H1 (cell line): ENCODE results near the gene RALGAPB. TPM values are rescaled to one million over a fixed set of nuclear protein-coding genes. Genes with fewer than 3 reads are reported as not detected.

Experiments
- CTCF ChIA-PET: fragments of 300-600 bp; sonication (Branson Sonifier 250); formaldehyde crosslinking; loops from one replicate; lab custom pipeline; 2021; ENCODE audit not compliant: partially characterized antibody; lab: Charles Lee
- POLR2A ChIA-PET: fragments of 300-600 bp; sonication (Branson Sonifier 250); formaldehyde crosslinking; loops from one replicate; lab custom pipeline; 2021; ENCODE audit warnings: inconsistent platforms; ENCODE audit not compliant: partially characterized antibody; lab: Charles Lee
- DNase-seq, 2 experiments: peaks; one replicate each; pipeline versions ENCODE4 v3.0.0 to v3.0.0-alpha.2; 2010 to 2022; ENCODE audit warnings: low spot score in 2 of 2, low read depth in 1 of 2, mixed read lengths in 1 of 2
- FAIRE-seq: peaks from 2 replicates; lab custom pipeline; 2011; peaks lifted over from hg19 to GRCh38; lab: Jason Lieb, UNC
- H2AFZ ChIP-seq: 2 replicates; pipeline ENCODE4 v1.8.1; 2012; ENCODE audit warnings: low read length, inconsistent platforms
- H2AK5ac ChIP-seq: 2 replicates; pipeline ENCODE4 v1.6.1; 2013; ENCODE audit warnings: low read depth, low read length
- H2BK120ac ChIP-seq: replicated peaks from 2 replicates; pipeline ENCODE3; 2013; ENCODE audit warnings: low read depth, low read length, inconsistent platforms
- H2BK12ac ChIP-seq: 2 replicates; pipeline ENCODE4 v1.6.1; 2013; ENCODE audit warnings: low read depth, low read length
- H2BK15ac ChIP-seq: 2 replicates; pipeline ENCODE4 v1.6.1; 2013; ENCODE audit warnings: low read length
- H2BK20ac ChIP-seq: 2 replicates; pipeline ENCODE4 v1.6.1; 2013; ENCODE audit warnings: low read length
- H2BK5ac ChIP-seq: 2 replicates; pipeline ENCODE4 v1.6.1; 2013; ENCODE audit warnings: low read depth, low read length
- H3K14ac ChIP-seq: 2 replicates; pipeline ENCODE4 v1.6.1; 2013; ENCODE audit warnings: inconsistent platforms; ENCODE audit not compliant: insufficient read length
- H3K18ac ChIP-seq: 2 replicates; pipeline ENCODE4 v1.6.1; 2013; ENCODE audit warnings: low read length; ENCODE audit errors: extremely low read depth
- H3K23ac ChIP-seq: 2 replicates; pipeline ENCODE4 v1.6.1; 2013; ENCODE audit warnings: inconsistent platforms; ENCODE audit not compliant: insufficient read length
- H3K23me2 ChIP-seq: 2 replicates; pipeline ENCODE4 v1.6.1; 2013; ENCODE audit warnings: low read depth, low read length
- H3K27ac ChIP-seq: 2 replicates; pipeline ENCODE4 v1.6.1; 2011; ENCODE audit warnings: low read depth, low read length, inconsistent platforms
- H3K27me3 ChIP-seq, 4 experiments: replicated peaks in 1 of 4; 1 replicate in 1 of 4; 2 replicates in 3 of 4; pipeline versions ENCODE4 v1.6.1 to v1.8.1; 2011 to 2013; ENCODE audit warnings: low read length in 3 of 4, mild to moderate bottlenecking in 3 of 4, inconsistent platforms in 2 of 4, mixed read lengths in 2 of 4, moderate library complexity in 1 of 4; ENCODE audit not compliant: control insufficient read depth in 3 of 4, insufficient read depth in 3 of 4; ENCODE audit errors: extremely low read depth in 1 of 4
- H3K36me3 ChIP-seq, 4 experiments: 2 replicates each; pipeline versions ENCODE4 v1.6.1 to v1.8.1; 2011 to 2013; ENCODE audit warnings: mild to moderate bottlenecking in 4 of 4, low read length in 3 of 4, moderate library complexity in 2 of 4, control low read depth in 1 of 4, inconsistent platforms in 1 of 4; ENCODE audit not compliant: insufficient read depth in 4 of 4, control insufficient read depth in 2 of 4
- H3K4ac ChIP-seq: replicated peaks from 2 replicates; pipeline ENCODE3; 2013; ENCODE audit warnings: low read length, low read depth, mixed read lengths, inconsistent platforms; ENCODE audit not compliant: insufficient read length
- H3K4me1 ChIP-seq, 4 experiments: replicated peaks in 1 of 4; 1 replicate in 1 of 4; 2 replicates in 3 of 4; pipeline versions ENCODE4 v1.6.1 to v1.8.1; 2011 to 2013; ENCODE audit warnings: low read length in 3 of 4, inconsistent platforms in 2 of 4, mixed read lengths in 1 of 4; ENCODE audit not compliant: insufficient read depth in 4 of 4, control insufficient read depth in 3 of 4
- H3K4me2 ChIP-seq, 2 experiments: 2 replicates each; pipeline versions ENCODE4 v1.6.1 to v1.8.1; 2011 to 2013; ENCODE audit warnings: low read depth in 2 of 2, low read length in 2 of 2, control low read depth in 1 of 2, inconsistent platforms in 1 of 2, mild to moderate bottlenecking in 1 of 2; ENCODE audit not compliant: insufficient read depth in 1 of 2
- H3K4me3 ChIP-seq, 4 experiments: fragments of 200-600, 300-600 bp in 1 of 4; sonication (generic), shearing (Covaris generic), sonication (Bioruptor Twin) in 1 of 4; 2 replicates each; pipeline versions ENCODE4 v1.5.1 to v1.8.1; 2011 to 2016; ENCODE audit warnings: low read length in 4 of 4, low read depth in 3 of 4, control low read depth in 2 of 4, inconsistent platforms in 2 of 4, mild to moderate bottlenecking in 2 of 4, mixed read lengths in 1 of 4, moderate library complexity in 1 of 4; ENCODE audit not compliant: insufficient read depth in 2 of 4; ENCODE audit errors: extremely low read depth in 1 of 4
- H3K56ac ChIP-seq: replicated peaks from 2 replicates; pipeline ENCODE3; 2013; ENCODE audit warnings: low read depth, mild to moderate bottlenecking, mixed read lengths, low read length, inconsistent platforms; ENCODE audit not compliant: insufficient read length
- H3K79me1 ChIP-seq: 2 replicates; pipeline ENCODE4 v1.6.1; 2013; ENCODE audit warnings: low read depth, low read length, control low read depth
- H3K79me2 ChIP-seq, 2 experiments: 2 replicates each; pipeline versions ENCODE4 v1.6.1 to v1.8.1; 2012 to 2013; ENCODE audit warnings: low read length in 2 of 2, mild to moderate bottlenecking in 2 of 2, inconsistent platforms in 1 of 2; ENCODE audit not compliant: insufficient read depth in 2 of 2, control insufficient read depth in 1 of 2
- H3K9ac ChIP-seq, 4 experiments: replicated peaks in 1 of 4; 1 replicate in 1 of 4; 2 replicates in 3 of 4; pipeline versions ENCODE4 v1.6.1 to v1.8.1; 2011 to 2013; ENCODE audit warnings: low read depth in 3 of 4, low read length in 3 of 4, control low read depth in 2 of 4, mild to moderate bottlenecking in 2 of 4, moderate library complexity in 2 of 4, inconsistent platforms in 1 of 4; ENCODE audit errors: extremely low read depth in 1 of 4
- H3K9me3 ChIP-seq, 2 experiments: 2 replicates each; pipeline versions ENCODE4 v1.6.1 to v1.8.1; 2012 to 2013; ENCODE audit warnings: mild to moderate bottlenecking in 2 of 2, moderate library complexity in 2 of 2, control low read depth in 1 of 2, inconsistent platforms in 1 of 2, low read depth in 1 of 2, low read length in 1 of 2, mixed read lengths in 1 of 2; ENCODE audit not compliant: insufficient read depth in 2 of 2
- H4K20me1 ChIP-seq, 2 experiments: replicated peaks in 1 of 2; 2 replicates each; pipeline versions ENCODE3 to v1.8.1; 2011 to 2013; ENCODE audit warnings: inconsistent platforms in 2 of 2, low read length in 2 of 2, mild to moderate bottlenecking in 1 of 2; ENCODE audit not compliant: insufficient read depth in 2 of 2, control insufficient read depth in 1 of 2
- H4K5ac ChIP-seq: 2 replicates; pipeline ENCODE4 v1.6.1; 2013; ENCODE audit warnings: low read length, low read depth, mixed read lengths, inconsistent platforms; ENCODE audit not compliant: insufficient read length
- H4K8ac ChIP-seq: 2 replicates; pipeline ENCODE4 v1.8.0; 2013; ENCODE audit warnings: mild to moderate bottlenecking, moderate library complexity, low read length, inconsistent platforms; ENCODE audit not compliant: insufficient read depth; ENCODE audit errors: extremely low read depth
- H4K91ac ChIP-seq: replicated peaks from 2 replicates; pipeline ENCODE3; 2013; ENCODE audit warnings: low read length, mixed read lengths, inconsistent platforms; ENCODE audit not compliant: insufficient read length
- HDAC6 ChIP-seq: IDR thresholded peaks from one replicate; pipeline ENCODE4 v1.7.1; 2012; ENCODE audit warnings: low read depth, mild to moderate bottlenecking, inconsistent platforms, low read length, moderate library complexity
- RFX5 ChIP-seq: IDR thresholded peaks from 2 replicates; pipeline ENCODE4 v1.6.1; 2011; ENCODE audit warnings: low read depth, low read length, improper control_type of control experiment, borderline replicate concordance
- SRF ChIP-seq: IDR thresholded peaks from 2 replicates; pipeline ENCODE4 v1.6.1; 2011; ENCODE audit warnings: mild to moderate bottlenecking, low read depth, low read length, moderate library complexity
- WGBS, 2 experiments: shearing (Covaris generic) in 1 of 2; methylation state at CpG; one replicate each; pipeline versions ENCODE4 v1.1.6 to v1.1.7; 2013 to 2015; ENCODE audit warnings: low lambda C conversion rate in 2 of 2, mixed read lengths in 2 of 2, inconsistent platforms in 1 of 2, low coverage in 1 of 2, missing lambda C conversion rate in 1 of 2; ENCODE audit not compliant: insufficient replicate concordance in 2 of 2, insufficient coverage in 1 of 2, insufficient read length in 1 of 2; ENCODE audit errors: extremely low coverage in 1 of 2, missing lambda C conversion rate in 1 of 2; 5-methylcytosine and 5-hydroxymethylcytosine counted together
- polyA plus RNA-seq, 7 experiments: library from polyadenylated mRNA; depleted of rRNA in 3 of 7; stranded (reverse) in 5 of 7; unstranded in 2 of 7; fragments of >200 nt in 5 of 7; fragments of 200-250 nt in 2 of 7; gene quantifications; 1 replicate in 5 of 7; 2 replicates in 1 of 7; 4 replicates in 1 of 7; pipeline versions ENCODE4 v1.2.1 to v1.2.3, GENCODE V29; 2011 to 2013; ENCODE audit warnings: missing spikeins in 2 of 7, mixed read lengths in 2 of 7
- total RNA-seq: library from RNA; stranded (reverse); fragmentation: NEBNext Ultra II Directional; extraction: Animal tissue kit (Norgen Biotek cat#: 25700); gene quantifications from 2 replicates; pipeline ENCODE4 v1.2.1, GENCODE V29; 2021

The RALGAPB gene
- total and polyA plus RNA-seq, 2 of the 8 experiments (the other 6 are each of a cell fraction or from before 2014, with no cell fraction given), result 10.6 to 35.1 TPM

- H3K23me2 ChIP-seq, result peaks cover 11% of the 10 kb centered on the region
- CTCF ChIA-PET, result interaction anchor here (0.8 kb wide), 1 partner anchor 28 kb away, joined by 3 read pairs; no protein-coding TSS in a partner anchor
- no peak overlapping the region for H4K8ac ChIP-seq
- H4K91ac ChIP-seq, result no peak overlapping the region
- H3K27me3 ChIP-seq, result no peaks in the 10 kb centered on the region
- H3K56ac ChIP-seq, result no peak overlapping the region
- H2BK15ac ChIP-seq, result no peak overlapping the region
- H2BK120ac ChIP-seq, result no peak overlapping the region
- no peak overlapping the region for H3K4me3 ChIP-seq
- no peak overlapping the region for H3K27ac ChIP-seq
- no peak overlapping the region for H2AK5ac ChIP-seq
- H3K79me2 ChIP-seq, result no peaks in the 10 kb centered on the region
- H3K23ac ChIP-seq, result no peak overlapping the region
- no peak overlapping the region for H3K18ac ChIP-seq
- WGBS, 2 experiments, result 97% methylated on average over 6 of the region's 6 CpGs; no CpG with 5 or more reads in 1 of the 2 experiments
- peaks cover 0 to 6% of the 10 kb centered on the region in 2 experiments for H4K20me1 ChIP-seq
- H2BK12ac ChIP-seq, result no peak overlapping the region
- H2BK5ac ChIP-seq, result no peak overlapping the region
- DNase-seq (no peak), FAIRE-seq (no peak)
- H3K4ac ChIP-seq, result no peak overlapping the region
- H2BK20ac ChIP-seq, result no peak overlapping the region
- H3K79me1 ChIP-seq, result no peaks in the 10 kb centered on the region; the same call in 1 of the 2 replicates
- POLR2A ChIA-PET, result no interaction called here
- no peaks in the 10 kb centered on the region for H3K36me3 ChIP-seq
- H4K5ac ChIP-seq, result no peak overlapping the region
- TF ChIP-seq HDAC6 (no peak), RFX5 (no peak), SRF (no peak)
- H3K9me3 ChIP-seq, result no peaks in the 10 kb centered on the region
- H3K4me1 ChIP-seq, result peaks cover 0 to 12% (median 4%) of the 10 kb centered on the region in 4 experiments; a peak in 3 of 7 replicates
- H3K14ac ChIP-seq, result no peak overlapping the region
- H3K4me2 ChIP-seq, result no peak overlapping the region
- no peak overlapping the region for H2AFZ ChIP-seq
- H3K9ac ChIP-seq, result no peak overlapping the region
Observed at GRCh38 chr20:38588303-38588702, 115.7 kb downstream of the RALGAPB start.
